ENCODE measurements around the gene NRF1.
"Not testable (repeated sequence)": the region's sequence is repeated elsewhere in the genome, so short reads cannot be mapped to it uniquely, and the experiment has no call there.

NRF1 gene

DNA sequence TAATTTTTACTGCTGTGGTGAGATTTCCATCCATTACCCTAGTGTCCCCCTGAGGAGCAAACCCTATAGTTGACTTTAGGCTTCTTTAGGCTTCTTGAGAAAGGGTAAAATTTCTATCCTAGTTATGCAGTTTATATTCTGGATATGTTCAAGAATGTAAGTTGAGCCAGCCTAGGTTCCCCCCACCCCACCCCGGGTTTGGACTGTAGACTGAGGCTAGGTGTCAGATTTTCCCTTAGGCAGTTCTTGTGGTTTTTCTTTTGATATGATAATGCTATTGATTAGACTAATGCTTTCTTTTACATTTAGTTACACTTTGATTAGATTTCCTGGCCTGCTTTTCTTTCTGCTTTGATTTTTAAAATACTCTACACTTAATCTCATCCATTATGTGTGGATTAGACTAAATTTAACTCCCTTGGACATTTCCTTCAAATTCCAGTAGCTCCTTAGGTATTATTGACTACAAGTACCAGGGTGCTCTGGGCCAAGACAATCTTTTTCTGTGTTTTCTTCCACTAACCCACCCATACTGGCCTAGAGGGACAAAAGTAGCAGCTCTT lies 37.7 kb downstream of the NRF1 start:
- DNase-seq: no peak

DNA sequence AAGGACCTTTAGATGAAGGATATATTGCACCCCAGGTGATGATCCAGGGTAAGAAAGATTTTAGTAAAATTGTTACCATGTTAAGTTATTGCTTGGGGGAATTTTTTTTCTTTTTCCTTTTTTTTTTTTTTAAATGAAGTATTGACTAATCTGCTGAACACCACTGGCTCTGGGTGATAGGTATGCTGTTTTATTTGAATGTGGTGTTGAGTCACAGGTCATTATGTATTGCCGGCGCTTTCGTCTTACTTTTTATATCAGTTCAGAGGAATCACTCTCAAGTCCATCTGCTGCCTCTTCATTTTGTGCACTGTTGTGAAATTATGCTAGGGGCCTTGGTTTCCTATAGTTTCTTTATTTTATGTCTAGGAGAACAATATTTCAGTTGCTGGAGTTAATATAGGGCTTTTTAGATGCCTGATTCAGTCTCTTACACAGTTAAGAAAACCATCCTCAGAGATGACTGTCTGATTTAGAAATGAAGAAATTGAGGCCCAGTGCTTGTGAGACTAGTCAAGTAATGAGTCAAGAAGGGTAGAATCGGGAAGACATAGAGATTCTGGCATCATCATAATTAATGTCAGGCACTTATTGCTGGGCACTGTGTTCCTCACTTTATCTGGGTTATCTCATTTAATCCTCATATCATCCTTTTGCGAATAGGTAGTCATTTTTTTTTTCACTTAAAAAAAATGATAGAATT lies 38.7 kb downstream of the NRF1 start:
- DNase-seq: no peak

DNA sequence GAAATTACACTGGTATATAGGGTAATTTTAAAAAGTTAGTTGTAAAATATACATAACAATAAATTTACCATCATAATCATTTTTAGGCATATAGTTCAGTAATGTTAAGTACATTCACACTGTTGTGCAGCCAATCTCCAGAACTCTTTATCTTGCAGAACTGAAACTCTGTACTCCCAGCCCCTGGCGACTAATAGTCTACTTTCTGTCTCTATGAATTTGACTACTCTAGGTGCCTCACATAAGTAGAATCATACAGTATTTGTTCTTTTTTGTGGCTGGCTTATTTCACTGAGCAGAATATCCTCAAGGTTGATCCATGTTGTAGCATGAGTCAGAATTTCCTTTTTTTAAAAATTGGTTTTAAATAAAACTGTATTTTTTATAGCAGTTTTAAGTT lies 41.4 kb downstream of the NRF1 start:
- DNase-seq: no peak

DNA sequence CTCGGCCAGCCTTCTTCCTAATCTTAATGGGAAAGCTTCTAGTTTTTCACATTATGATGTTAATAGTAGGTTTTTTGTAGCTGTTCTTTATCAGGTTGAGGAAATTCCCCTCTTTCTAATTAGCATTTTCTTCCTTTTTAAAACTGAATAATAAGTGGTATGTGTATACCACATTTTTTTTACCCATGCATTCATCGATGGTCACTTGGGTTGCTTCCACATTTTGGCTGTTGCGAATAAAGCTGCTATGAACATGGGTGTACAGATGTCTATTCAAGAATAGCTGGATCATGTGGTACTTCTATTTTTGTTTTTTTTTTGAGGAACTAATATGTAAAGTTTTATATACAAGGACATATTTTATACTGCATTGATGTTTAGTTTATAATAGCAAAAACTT lies 44.3 kb downstream of the NRF1 start:
- DNase-seq: no peak

DNA sequence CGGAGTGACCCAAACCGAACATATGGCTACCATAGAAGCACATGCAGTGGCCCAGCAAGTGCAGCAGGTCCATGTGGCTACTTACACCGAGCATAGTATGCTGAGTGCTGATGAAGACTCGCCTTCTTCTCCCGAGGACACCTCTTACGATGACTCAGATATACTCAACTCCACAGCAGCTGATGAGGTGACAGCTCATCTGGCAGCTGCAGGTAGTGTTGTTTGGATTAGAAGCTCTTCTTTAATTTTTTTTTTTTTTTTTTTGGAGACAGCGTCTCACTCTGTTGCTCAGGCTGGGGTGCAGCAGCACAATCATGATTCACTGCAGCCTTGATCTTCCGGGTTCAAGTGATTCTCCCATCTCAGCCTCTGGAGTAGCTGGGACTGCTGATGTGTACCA lies 45.8 kb downstream of the NRF1 start:
- no peak for DNase-seq

DNA sequence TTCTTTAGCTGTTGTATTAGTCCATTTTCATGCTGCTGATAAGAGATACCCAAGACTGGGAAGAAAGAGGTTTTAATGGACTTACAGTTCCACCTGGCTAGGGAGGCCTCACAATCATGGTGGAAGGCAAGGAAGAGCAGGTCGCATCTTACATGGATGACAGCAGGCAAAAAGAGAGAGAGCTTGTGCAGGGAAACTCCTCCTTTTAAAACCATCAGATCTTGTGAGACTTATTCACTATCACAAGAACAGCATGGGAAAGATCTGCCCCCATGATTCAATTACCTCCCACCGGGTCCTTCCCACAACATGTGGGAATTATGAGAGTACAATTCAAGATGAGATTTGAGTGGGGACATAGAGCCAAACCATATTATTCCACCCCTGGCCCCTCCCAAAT lies 48.4 kb downstream of the NRF1 start:
- not testable (repeated sequence) for DNase-seq

DNA sequence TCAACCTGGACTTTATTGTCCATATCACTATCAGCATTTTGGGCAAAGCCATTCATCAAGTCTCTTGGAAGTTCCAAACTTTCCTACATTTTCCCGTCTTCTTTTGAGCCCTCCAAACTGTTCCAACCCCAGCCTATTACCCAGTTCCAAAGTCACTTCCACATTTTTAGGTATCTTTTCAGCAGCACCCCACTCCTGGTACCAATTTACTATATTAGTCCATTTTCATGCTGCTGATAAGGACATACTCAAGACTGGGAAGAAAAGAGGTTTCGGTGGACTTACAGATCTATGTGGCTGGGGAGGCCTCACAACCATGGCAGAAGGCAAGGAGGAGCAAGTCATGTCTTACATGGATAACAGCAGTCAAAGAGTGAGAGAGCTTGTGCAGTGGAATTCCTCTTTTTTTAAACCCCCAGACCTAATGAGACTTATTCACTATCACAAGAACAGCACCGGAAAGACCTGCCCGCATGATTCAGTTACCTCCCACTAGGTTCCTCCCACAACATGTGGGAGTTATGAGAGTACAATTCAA lies 50.2 kb downstream of the NRF1 start:
- no peak for DNase-seq

DNA sequence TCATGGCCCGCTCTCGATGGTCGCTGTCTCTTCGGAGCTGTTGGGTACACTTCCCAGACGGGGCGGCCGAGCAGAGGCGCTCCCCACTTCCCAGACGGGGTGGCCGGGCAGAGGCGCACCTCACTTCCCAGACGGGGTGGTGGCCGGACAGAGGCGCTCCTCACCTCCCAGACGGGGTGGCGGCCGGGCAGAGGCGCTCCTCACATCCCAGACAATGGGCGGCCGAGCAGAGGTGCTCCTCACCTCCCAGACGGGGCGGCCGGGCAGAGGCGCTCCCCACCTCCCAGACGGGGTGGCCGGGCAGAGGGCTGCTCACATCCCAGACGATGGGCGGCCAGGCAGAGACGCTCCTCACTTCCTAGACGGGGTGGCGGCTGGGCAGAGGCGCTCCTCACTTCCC lies 51.7 kb downstream of the NRF1 start:
- DNase-seq: not testable (repeated sequence)

DNA sequence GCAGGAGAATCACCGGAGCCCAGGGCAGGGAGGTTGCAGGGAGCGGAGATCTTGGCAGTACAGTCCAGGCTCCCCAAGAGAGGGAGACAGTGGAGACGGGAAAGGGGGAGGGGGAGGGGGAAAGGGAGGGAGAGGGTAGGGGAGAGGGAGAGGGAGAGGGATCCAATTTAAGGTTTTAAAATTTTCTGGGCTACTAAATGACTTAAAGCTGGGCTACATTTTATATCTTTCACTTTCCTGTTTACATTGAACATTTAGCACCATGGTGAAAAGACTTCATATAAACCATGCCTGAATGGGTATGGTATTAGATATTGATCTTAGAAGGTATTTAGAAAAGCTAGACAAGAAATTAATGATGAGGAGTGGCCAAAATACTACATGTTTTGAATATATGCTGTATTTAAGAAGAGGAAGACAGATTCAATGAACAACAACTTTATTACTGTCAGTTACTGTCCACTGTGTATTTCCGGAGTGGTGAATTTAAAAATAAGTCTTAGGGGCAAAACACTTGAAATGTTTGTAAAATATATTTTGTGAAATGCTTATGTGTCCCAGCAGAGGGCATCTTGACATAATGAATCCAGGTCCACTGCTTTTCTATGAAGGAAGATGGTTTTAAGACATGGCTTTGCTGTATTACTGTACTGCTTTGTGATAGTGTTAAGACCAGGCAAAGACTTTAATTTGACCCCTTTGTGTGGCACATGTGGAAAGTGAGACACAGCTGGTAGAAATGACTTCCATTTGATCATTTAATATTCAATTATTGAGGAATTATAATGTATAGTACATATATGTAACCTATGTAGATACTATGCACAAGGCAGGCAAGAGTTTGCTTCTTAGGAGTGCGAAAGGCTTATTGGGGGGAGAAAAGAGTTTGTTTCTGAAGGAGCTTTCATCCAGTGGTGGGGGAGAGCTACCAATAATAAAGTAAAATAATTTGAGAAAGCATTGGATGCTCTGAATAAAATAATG lies 52.8 kb downstream of the NRF1 start:
- DNase-seq: no peak

DNA sequence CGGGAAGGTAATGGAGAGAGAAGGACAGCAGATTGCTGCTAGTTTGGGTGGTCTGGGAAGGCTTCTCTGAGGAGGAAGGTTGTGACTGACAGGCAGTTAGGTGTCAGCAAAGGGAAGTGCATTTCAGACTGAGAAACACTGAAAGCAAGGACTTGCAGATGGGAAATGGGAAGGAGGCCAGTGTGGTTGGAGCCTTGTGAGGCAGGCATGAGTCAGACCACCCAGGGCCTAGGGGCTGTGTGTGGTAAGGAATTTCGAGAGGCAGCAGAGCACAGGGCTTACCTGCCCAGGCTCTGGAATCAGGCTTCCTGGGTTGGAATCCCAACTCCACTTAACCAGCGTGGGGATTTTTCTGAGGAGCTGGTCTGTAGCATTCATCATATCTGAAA lies 53.5 kb downstream of the NRF1 start:
- no peak for DNase-seq

DNA sequence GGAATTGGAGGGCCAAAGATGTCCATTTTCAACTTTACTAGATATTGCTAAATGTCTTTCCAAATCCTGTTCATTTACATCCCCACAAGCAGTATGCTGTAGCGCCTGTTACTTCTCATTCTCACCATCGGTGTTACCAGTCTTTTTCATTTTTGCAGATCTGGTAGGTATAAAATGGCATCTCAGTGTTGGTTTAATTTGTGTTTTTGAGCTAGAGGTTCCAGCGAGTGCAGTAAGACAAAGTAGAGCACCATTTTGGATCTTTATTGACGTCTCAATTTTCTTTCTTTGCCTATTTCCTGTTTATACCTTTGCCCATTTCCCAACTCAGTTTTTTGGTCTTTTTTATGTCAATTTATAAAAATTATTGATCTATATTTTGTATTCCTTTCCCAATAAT lies 55.6 kb downstream of the NRF1 start:
- no peak for DNase-seq

DNA sequence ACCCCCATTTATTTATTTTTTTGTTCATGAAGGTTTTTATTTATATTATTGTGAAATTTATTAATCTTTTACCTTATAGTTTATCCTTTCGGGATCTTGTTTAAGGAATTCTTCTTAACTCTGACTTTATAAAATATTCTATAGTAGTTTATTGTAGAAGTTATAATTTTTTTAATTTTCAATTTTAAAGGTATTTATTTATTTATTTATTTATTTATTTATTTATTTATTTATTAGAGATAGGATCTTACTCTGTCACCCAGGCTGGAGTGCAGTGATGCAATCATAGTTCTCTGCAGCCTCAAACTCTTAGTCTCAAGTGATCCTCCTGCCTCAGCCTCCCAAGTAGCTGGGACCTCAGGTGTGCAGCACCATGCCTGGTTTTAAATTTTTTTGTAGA lies 56.0 kb downstream of the NRF1 start:
- no peak for DNase-seq

DNA sequence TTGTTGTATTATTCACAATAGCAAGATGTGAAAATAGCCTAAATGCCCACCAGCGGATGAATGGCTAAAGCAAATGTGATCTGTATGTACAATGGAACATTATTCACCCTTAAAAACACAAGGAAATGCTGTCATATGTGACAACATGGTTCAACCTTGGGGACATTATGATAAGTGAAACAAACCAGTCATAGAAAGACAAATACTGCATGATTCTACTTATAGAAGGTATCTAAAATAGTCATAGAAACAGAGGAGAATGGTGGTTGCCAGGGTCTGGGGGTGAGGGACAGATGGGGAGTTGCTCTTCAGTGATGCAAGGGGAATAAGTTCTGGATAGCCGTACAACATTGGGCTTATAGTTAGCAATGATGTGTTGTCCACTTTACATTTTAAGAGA lies 58.4 kb downstream of the NRF1 start:
- no peak for DNase-seq

DNA sequence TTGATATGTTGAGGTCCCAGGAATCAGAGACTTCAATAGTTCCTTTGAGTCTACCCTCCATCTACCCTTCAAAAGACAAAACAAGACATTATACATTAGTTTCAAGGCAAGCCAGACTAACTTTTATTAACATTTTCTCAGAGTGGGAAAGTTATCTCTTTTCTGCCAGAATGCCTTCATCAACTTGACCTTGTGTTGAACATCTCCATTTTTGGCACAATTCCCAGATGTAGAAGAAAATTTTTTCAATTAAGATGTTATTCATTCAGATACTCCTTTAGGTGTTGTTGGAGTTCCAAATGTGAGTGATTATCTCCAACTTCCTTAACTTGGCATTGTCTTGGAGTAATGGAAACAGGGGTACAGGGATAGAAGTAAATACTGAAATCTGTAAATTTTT lies 59.1 kb downstream of the NRF1 start:
- DNase-seq: no peak

DNA sequence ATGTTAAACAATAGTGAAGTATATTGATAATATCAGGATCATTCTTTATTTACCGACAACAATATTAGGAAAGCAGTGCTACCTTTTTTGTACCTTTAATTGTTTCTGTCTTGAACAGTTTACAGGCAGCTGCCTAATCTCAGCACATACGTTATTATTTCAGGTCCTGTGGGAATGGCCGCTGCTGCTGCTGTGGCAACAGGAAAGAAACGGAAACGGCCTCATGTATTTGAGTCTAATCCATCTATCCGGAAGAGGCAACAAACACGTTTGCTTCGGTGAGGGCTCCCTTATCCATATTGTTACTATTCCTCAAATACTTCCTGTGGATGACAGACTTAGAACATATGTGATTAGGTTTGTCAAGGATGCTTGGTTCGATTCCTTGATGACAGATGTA lies 59.7 kb downstream of the NRF1 start:
- no peak for DNase-seq

DNA sequence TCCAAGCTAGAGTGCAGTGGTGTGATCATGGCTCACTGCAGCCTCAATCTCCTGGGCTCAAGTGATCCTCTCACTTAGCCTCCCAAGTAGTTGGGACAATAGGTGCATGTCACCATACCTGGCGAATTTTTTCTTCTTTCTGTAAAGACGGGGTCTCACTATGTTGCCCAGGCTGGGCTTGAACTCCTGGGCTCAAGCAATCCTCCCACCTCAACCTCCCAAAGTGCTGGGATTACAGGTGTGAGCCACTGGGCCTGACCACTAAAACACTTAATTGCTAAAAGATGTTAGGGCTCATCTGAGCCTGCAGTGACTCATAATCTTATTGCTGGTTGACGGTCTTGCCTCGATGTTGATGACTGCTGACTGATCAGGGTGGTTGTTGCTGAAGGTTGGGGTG lies 63.0 kb downstream of the NRF1 start:
- not testable (repeated sequence) for DNase-seq

DNA sequence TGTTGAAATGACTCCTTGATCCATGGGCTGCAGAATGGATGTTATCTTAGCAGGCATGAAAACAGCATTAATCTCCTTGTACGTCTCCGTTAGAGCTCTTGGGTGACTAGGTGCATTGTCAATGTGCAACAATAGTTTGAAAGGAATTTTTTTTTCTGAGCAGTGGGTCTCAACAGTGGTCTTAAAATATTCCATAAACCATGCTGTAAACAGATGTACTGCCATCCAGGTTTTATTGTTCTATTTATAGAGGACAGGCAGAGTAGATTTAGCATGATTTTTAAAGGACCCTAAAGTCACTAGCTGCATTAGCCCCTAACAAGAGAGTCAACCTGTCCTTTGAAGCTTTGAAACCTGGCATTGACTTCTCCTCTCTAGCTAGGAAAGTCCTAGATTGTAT lies 64.0 kb downstream of the NRF1 start:
- DNase-seq: no peak

DNA sequence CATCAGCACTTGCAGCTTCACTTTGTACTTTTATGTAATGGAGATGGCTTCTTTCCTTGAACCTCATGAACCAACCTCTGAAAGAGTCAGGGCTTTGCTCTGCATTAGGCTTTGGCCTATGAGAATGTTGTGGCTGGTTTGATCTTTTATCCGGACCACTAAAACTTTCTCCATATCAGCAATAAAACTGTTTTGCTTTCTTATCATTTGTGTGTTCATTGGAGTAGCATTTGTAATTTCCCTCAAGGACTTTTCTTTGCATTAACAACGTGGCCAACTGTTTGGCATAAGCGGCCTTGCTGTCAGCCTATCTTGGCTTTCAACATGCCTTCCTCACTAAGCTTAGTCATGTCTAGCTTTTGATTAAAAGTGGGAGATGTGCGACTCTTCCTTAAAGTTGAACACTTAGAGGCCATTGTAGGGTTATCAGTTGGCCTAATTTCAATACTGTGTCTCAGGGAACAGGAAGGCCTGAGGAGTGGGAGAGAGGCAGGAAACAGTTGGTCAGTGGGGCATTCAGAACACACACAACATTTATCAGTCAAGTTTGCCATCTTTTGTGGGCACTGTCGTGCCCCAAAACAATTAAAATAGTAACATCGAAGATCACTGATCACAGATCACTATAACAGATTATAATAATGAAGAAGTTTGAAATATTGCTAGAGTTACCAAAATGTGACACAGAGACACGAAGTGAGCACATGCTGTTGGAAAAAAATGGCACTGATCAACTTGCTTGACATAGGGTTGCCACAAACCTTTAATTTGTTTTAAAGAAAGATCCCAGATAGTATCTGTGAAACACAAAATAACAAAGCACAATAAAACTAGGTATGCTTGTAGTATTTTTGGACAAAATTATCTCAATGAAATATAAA lies 64.7 kb downstream of the NRF1 start:
- DNase-seq: no peak

DNA sequence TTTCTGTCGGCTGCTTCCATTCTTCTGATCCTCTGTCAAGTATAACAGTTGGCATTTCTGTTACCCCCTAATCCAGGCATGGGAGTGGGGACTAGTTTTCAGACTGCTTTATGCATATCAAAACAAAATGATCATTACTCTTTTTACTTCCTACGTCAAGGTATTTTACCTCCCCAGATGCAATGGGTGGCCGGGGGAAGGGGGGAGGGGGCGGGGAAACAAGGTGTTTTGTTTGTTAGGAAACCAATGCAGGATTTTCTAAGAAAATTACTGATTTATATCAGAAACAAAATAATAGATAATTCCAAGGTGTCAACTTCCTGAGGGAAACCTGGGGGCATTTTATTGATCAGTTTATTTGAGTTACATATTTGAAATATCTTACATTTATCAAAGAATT lies 66.3 kb downstream of the NRF1 start:
- no peak for DNase-seq

DNA sequence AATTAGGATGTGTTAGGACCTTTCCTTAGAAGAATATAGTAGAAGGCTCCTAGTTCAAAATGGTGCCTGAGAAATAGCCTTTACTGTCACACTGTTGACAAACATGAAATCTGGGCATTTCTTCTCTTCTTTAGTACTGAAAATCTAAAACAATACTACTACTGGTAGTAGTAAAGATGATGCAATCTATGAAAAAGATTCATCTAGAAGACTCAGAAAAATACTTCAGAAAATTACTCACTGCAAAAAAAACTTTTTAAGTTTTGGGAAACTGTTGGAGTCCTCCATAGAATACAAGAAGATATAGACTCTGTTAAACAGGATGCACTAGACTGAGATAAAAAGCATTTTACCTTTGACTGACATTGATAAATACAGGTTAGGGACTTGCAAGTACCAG lies 67.1 kb downstream of the NRF1 start:
- no peak for DNase-seq

DNA sequence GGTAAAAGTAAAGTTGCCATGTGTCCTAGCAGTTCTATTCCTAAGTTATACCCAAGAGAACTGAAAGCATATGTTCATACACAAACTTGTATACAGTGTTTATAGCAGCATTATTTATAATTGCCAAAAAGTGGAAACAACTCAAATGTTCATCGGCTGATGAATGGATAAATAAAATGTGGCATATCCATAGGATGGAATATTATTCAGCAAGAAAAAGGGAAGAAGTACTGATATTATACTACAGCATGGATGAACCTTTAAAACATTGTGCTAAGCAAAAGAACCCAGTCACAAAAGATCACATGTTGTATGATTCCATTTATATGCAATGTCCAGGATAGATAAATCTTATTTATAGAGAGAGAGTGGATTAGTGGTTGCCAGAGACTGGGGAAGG lies 68.9 kb downstream of the NRF1 start:
- DNase-seq: no peak

DNA sequence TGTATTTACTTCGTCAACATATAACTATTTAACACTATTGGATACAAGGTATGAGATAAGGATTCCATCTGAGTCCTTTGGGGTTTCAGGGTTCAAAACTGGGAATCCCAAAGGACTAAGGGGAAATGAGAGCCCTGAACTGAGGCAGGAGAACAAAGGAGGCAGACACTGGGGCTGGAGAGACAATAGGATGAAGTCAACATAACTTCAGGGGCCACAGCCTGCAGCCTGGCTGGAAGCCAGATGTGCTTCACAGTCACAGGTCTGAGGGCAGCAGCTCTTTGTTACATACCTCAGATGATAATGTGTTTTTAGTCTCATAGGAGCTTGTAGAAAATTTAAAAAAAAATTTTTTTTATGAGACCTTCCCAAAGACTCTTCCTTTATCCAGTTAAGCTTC lies 73.3 kb downstream of the NRF1 start:
- no peak for DNase-seq

DNA sequence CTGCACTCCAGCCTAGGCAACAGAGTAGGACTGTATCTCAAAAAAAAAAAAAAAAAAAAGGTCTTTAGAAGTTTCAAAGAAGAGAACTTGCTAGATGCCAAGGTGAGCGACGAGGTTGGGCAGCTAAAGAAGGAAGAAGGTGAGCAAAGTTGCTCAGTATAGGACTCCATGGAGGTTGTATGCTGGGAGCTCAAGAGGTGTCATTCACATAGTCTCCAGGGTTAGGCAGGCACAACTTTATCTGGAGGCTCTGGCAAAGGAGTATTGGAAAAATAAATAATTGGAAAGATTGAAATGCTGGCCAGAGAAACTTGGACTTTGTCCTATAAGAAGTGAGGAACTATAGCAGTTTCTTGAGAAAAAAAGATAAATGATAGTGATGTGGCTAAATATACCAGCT lies 74.5 kb downstream of the NRF1 start:
- DNase-seq: no peak
